ENCODE data around the gene TCEA3. TPM values are rescaled to one million over a fixed set of nuclear protein-coding genes. Genes with fewer than 3 reads are reported as not detected.

The TCEA3 gene
- total and polyA plus RNA-seq, 2 experiments from 2014 or later = not detected

DNA sequence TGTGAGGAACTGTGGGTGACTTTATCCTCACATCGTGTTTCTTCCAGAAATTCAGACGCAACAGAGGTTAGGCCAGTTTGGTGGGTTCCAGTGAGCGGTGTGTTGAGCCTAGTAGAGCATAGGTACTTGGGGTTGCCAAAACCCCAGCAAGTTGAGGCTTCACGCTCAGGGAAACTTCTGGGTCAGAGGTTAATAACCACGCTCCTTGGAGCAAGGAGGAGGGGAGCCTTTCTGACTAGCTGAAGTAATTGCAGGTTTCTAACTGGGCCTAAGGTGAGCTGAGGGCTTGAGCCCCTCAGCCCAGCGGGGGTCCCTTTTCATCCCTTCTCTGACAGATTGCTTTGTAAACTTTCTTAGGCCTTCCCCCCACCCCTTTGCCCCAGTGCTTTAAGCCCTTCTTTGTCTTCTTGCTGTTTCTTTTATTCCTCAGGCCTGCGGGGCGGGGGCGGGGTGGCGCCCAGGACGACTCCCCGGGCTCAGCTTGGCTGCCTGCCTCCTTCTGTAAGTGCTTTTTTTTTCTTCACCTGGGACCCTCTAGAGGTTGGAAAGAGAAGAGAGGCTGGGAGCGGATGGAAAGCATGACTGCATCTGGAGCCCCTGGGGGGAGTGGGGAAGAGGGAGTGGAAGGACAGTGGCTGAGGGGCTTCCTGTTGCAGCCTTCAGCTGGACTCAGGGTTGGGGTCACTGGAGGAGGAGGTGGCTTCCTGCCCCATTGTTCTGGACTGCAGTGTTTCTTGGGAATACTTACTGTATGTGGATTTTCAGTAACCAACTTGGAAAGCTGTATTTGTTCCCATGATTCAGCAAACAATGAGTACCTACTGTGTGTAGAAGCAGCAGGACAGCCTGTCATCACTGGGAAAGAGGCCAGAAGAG is 53.6 kb downstream of the TCEA3 start:
- H3K4me3 Mint-ChIP-seq = 0 out of 3 replicates have a peak overlapping the region, but pooled peaks have one; percentile 42
- no peaks in the 10 kb centered on the region; the same call in 2 of the 3 replicates for H3K36me3 Mint-ChIP-seq (ENCODE audit: low read depth)
- peaks cover 35% of the 10 kb centered on the region for H3K4me1 ChIP-seq (ENCODE audit: insufficient read depth)
- H3K9me3 Mint-ChIP-seq = peaks cover 3% of the 10 kb centered on the region; the same call in 2 of the 3 replicates
- ATAC-seq = peak; percentile 8
- TF ChIP-seq, protein P1, sequence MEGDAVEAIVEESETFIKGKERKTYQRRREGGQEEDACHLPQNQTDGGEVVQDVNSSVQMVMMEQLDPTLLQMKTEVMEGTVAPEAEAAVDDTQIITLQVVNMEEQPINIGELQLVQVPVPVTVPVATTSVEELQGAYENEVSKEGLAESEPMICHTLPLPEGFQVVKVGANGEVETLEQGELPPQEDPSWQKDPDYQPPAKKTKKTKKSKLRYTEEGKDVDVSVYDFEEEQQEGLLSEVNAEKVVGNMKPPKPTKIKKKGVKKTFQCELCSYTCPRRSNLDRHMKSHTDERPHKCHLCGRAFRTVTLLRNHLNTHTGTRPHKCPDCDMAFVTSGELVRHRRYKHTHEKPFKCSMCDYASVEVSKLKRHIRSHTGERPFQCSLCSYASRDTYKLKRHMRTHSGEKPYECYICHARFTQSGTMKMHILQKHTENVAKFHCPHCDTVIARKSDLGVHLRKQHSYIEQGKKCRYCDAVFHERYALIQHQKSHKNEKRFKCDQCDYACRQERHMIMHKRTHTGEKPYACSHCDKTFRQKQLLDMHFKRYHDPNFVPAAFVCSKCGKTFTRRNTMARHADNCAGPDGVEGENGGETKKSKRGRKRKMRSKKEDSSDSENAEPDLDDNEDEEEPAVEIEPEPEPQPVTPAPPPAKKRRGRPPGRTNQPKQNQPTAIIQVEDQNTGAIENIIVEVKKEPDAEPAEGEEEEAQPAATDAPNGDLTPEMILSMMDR (conservative IDR thresholded peaks at IDR 0.05; ENCODE audit: low read depth in 2 of 2) = peak in 1 of 2 experiments; percentile 30; a peak in 2 of 4 replicates
- TF ChIP-seq POLR2AphosphoS5 (IDR thresholded peaks at IDR 0.05; ENCODE audit: low read depth) (0 out of 2 replicates have a peak, but pooled peaks have one; percentile 26), CREB1 (CRISPR knock-in tag; IDR thresholded peaks at IDR 0.05; ENCODE audit: low read depth) (no peak), STAT1 (IDR thresholded peaks at IDR 0.05; ENCODE audit: unreplicated experiment) (no peak)
- H3K27me3 Mint-ChIP-seq (ENCODE audit: insufficient read depth, low read depth, poor library complexity) = peaks cover 98% of the 10 kb centered on the region
- no peaks in the 10 kb centered on the region for H3K79me2 ChIP-seq (replicated peaks; ENCODE audit: insufficient read depth)
- peaks cover 90% of the 10 kb centered on the region for H3K27me3 ChIP-seq (ENCODE audit: insufficient read depth)
- no peaks in the 10 kb centered on the region for H3K36me3 ChIP-seq (ENCODE audit: insufficient read depth)
- H3F3A ChIP-seq (replicated peaks; ENCODE audit: low read depth) = peaks cover 20% of the 10 kb centered on the region; the same call in 1 of the 2 replicates
- peaks cover 39% of the 10 kb centered on the region for H3K4me1 Mint-ChIP-seq
- DNase-seq (ENCODE audit: low spot score) = peak; percentile 87
- H3K27ac ChIP-seq (ENCODE audit: low read depth) = no peak overlapping the region
- H2AFZ ChIP-seq = no peak overlapping the region
- peaks cover 39% of the 10 kb centered on the region for H4K20me1 ChIP-seq (replicated peaks; ENCODE audit: insufficient read depth)
- no peak overlapping the region for H3K4me3 ChIP-seq
- H3K27ac Mint-ChIP-seq = no peak overlapping the region
- 0 out of 2 replicates have a peak overlapping the region, but pooled peaks have one; percentile 11 for H3K4me2 ChIP-seq
- no peaks in the 10 kb centered on the region for H3K9me2 ChIP-seq (ENCODE audit: insufficient read depth)

DNA sequence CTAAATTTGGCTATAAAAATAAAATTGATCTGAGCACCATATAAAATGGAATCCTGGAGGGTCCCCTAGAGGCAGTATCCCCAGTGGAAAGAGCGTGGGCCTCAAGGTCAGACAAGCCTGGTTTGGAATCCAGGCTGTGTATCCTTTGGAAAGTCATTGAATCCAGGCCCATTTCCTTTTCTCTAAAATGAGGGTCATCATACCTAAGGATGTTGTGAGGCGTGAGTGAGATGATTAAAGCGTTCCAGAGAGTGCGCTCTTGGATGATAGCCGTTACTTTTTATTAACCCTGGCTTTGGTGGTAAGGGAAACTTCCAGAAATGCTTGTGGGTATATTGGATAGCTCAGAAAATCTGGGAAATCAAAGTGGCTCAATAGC is 54.2 kb downstream of the TCEA3 start:
- TF ChIP-seq STAT1 (IDR thresholded peaks at IDR 0.05; ENCODE audit: unreplicated experiment) (no peak), JUNB (IDR thresholded peaks at IDR 0.05; ENCODE audit: unreplicated experiment) (no peak)
- TF ChIP-seq, protein P2, sequence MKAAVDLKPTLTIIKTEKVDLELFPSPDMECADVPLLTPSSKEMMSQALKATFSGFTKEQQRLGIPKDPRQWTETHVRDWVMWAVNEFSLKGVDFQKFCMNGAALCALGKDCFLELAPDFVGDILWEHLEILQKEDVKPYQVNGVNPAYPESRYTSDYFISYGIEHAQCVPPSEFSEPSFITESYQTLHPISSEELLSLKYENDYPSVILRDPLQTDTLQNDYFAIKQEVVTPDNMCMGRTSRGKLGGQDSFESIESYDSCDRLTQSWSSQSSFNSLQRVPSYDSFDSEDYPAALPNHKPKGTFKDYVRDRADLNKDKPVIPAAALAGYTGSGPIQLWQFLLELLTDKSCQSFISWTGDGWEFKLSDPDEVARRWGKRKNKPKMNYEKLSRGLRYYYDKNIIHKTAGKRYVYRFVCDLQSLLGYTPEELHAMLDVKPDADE (IDR thresholded peaks at IDR 0.05) = no peak
- no peaks in the 10 kb centered on the region for H3K79me2 ChIP-seq (replicated peaks; ENCODE audit: insufficient read depth)
- H3K27ac Mint-ChIP-seq = no peak overlapping the region
- no peak for ATAC-seq
- H3K4me1 Mint-ChIP-seq = peaks cover 39% of the 10 kb centered on the region
- DNase-seq (ENCODE audit: low spot score) = no peak
- H3K4me2 ChIP-seq = 0 out of 2 replicates have a peak overlapping the region, but pooled peaks have one; percentile 11
- H3K27ac ChIP-seq (ENCODE audit: low read depth) = no peak overlapping the region
- peaks cover 96% of the 10 kb centered on the region for H3K27me3 Mint-ChIP-seq (ENCODE audit: insufficient read depth, low read depth, poor library complexity)
- H3K4me3 Mint-ChIP-seq = peak overlapping the region; percentile 42
- H3K9me3 Mint-ChIP-seq = peaks cover 7% of the 10 kb centered on the region; the same call in 2 of the 3 replicates
- H3K36me3 Mint-ChIP-seq (ENCODE audit: low read depth) = peaks cover 3% of the 10 kb centered on the region; the same call in 1 of the 3 replicates
- H3F3A ChIP-seq (replicated peaks; ENCODE audit: low read depth) = peaks cover 20% of the 10 kb centered on the region; the same call in 1 of the 2 replicates
- H3K4me1 ChIP-seq (ENCODE audit: insufficient read depth) = peaks cover 35% of the 10 kb centered on the region
- no peak overlapping the region for H2AFZ ChIP-seq
- H3K27me3 ChIP-seq (ENCODE audit: insufficient read depth) = peaks cover 90% of the 10 kb centered on the region
- no peak overlapping the region for H3K4me3 ChIP-seq
- H3K9me2 ChIP-seq (ENCODE audit: insufficient read depth) = no peaks in the 10 kb centered on the region
- peaks cover 39% of the 10 kb centered on the region for H4K20me1 ChIP-seq (replicated peaks; ENCODE audit: insufficient read depth)
- no peaks in the 10 kb centered on the region for H3K36me3 ChIP-seq (ENCODE audit: insufficient read depth)
